ENCODE data around the gene GPATCH8.
A peak's percentile ranks its signal among the peaks of the same experiment; 100 is the strongest.

Gene GPATCH8

DNA sequence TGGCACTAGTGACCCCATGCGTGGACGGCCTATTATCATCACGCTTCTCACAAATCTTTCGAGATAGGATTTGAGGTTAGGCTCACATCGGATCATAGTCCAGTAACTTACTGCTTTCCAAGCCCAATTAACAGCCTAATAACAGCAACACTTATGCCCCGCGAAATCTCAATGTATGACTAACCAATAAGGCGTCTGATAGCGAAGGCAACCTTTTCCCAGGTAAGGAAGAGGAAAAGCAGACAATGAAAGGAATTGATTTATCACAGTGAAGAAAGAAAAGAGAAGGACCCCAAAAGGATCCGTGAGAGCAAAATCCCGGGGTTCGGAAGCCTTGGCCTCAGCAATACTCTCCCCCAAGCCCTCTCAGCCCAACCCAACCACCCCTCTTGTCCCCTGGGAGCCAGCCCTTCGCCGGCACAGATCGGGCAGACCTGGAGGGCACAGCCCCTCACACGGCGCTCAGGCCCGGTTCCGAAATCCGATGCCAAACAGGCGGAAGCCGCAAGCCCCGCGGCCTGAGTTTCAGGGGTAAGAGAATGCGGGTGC, 534 bp downstream of the GPATCH8 start:
- no peak for DNase-seq (ENCODE audit: low read depth in 1 of 2, low spot score in 1 of 2)
- TF ChIP-seq JUND (IDR thresholded peaks at IDR 0.05; ENCODE audit: low read depth), result no peak
- in situ Hi-C loops (cut with HindIII; ENCODE audit: low pct_unique_long_range_greater_than_20kb, low sequenced_read_pairs), result no loop called here

DNA sequence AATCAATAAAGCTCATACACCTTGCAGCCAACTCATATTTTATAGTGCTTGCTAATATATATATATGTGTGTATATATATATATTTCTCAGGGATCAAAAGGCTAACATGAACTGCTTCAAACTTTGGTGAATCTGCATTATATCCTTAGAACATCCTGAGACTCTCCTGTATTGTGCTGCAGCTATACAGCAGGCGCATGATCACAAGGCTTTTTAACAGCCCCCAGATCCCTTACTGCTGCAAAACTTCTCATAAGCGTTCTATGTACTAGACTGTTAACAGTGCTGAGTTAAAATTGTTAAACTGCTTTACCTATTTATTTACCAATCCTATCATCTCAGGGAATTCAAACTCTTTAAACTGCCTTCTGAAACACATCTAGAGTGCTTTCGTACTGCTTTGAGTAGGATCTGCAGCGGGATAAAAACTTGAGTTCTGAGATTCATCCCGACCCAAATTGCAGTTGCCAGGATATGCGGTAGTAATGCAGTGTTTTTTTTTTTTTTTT, 1.3 kb downstream of the GPATCH8 start:
- TF ChIP-seq JUND (IDR thresholded peaks at IDR 0.05; ENCODE audit: low read depth), result no peak
- in situ Hi-C loops (cut with HindIII; ENCODE audit: low pct_unique_long_range_greater_than_20kb, low sequenced_read_pairs), result no loop called here
- peak in 1 of 2 experiments; percentile 16 for DNase-seq (ENCODE audit: low read depth in 1 of 2, low spot score in 1 of 2)

DNA sequence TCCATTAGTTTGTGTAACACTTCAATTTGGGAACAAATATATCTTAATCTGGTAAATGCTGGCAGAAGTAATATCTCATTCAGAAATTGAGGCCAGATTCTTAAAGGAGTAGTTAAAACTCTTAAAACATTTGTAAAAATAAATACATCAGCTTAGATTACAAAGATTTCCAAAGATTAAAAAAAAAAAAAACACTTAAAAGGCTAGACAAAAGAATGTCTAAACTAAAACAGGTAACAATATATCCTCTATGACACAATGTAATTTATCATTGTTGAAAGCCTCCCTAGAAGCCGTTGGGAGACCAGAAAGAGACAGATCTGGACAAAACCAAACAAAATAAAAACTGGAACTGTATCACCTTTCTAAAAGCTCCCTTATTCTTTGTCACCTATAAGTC, 3.5 kb downstream of the GPATCH8 start:
- in situ Hi-C loops (cut with HindIII; ENCODE audit: low pct_unique_long_range_greater_than_20kb, low sequenced_read_pairs), result no loop called here
- DNase-seq (ENCODE audit: low read depth in 1 of 2, low spot score in 1 of 2), result no peak
- TF ChIP-seq JUND (IDR thresholded peaks at IDR 0.05; ENCODE audit: low read depth), result no peak

DNA sequence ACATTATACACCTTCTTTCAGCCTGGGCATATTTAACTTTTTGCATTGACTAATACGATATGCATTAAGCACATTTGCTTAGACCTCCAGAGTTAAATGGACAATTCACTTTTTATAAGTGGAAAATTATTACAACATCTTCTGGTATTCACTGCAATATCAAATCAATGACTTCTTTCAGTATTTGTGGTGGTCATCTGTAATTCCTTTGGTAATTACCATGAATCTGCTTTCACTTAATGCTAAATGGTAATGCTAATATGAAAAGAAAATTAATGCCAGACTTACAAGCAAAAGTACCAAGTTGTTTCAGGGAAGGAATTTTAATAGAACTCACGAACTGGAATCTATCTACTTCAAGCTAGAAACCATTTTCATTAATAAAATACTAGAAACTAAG, 6.4 kb downstream of the GPATCH8 start:
- in situ Hi-C loops (cut with HindIII; ENCODE audit: low pct_unique_long_range_greater_than_20kb, low sequenced_read_pairs), result no loop called here

DNA sequence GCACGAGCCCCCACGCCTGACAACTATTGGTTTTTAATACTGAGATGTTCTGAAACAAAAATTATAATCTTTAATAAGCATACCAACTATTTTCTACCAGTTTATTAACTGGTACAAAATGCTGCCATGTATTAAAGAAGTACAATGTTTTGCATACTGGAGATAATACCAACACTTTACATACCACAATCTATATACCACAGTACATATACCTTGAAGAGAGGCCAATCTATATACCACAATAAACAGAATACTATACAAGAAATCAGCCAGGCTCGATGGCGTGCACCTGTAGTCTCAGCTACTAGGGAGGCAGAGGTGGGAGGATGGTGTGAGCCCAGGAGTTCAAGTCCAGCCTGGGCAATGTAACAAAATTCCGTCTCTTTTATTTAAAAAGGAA, 9.9 kb downstream of the GPATCH8 start:
- no peak for TF ChIP-seq JUND (IDR thresholded peaks at IDR 0.05; ENCODE audit: low read depth)
- in situ Hi-C loops (cut with HindIII; ENCODE audit: low pct_unique_long_range_greater_than_20kb, low sequenced_read_pairs), result no loop called here
- DNase-seq (ENCODE audit: low read depth in 1 of 2, low spot score in 1 of 2), result no peak

More for the DNA sequence above, 6.4 kb downstream of the GPATCH8 start:
- DNase-seq (ENCODE audit: low read depth in 1 of 2, low spot score in 1 of 2), result no peak
- no peak for TF ChIP-seq JUND (IDR thresholded peaks at IDR 0.05; ENCODE audit: low read depth)

DNA sequence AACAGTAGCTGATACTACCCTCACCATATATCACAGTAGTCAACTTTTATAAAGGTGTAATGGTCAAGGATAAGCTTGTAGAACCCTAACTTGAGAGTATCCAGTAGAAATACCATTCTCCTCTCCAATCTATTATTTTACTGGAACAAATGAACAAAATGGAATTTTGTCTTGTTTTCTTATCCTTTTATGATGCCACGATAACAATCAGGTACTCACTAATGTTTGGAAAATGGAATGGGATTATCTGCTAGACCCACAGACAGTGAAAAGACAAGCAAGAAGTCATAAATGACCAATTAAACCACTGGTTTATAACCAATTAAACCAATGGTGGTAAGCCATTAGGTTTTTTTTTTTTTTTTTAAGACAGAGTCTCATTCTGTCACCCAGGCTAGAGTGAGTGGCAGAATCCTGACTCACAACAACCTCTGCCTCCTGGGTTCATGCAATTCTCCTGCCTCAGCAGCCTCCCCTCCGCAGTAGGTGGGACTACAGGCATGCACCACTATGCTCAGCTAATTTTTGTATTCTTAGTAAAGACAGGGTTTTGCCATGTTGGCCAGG, 10.4 kb downstream of the GPATCH8 start:
- TF ChIP-seq JUND (IDR thresholded peaks at IDR 0.05; ENCODE audit: low read depth), result no peak
- in situ Hi-C loops (cut with HindIII; ENCODE audit: low pct_unique_long_range_greater_than_20kb, low sequenced_read_pairs), result no loop called here
- no peak for DNase-seq (ENCODE audit: low read depth in 1 of 2, low spot score in 1 of 2)

DNA sequence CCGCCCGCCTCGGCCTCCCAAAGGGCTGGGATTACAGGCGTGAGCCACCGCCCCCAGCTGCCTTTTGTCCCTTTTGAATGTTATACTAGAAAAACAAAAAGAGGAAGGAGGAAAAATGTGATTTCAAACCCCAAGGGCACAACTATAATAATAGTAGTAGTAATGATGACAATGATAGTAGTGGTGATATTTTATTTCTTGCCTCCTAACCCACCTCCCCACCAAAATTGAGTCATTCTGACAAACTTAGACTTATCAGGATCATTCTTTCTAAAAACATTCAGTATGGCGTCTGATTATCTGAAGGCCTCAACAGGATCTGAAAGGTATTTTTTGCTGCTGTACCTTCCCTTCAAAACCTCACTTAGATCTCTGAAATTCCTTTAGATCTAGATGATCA, 13.6 kb downstream of the GPATCH8 start:
- DNase-seq (ENCODE audit: low read depth in 1 of 2, low spot score in 1 of 2), result no peak
- no peak for TF ChIP-seq JUND (IDR thresholded peaks at IDR 0.05; ENCODE audit: low read depth)
- in situ Hi-C loops (cut with HindIII; ENCODE audit: low pct_unique_long_range_greater_than_20kb, low sequenced_read_pairs), result no loop called here

DNA sequence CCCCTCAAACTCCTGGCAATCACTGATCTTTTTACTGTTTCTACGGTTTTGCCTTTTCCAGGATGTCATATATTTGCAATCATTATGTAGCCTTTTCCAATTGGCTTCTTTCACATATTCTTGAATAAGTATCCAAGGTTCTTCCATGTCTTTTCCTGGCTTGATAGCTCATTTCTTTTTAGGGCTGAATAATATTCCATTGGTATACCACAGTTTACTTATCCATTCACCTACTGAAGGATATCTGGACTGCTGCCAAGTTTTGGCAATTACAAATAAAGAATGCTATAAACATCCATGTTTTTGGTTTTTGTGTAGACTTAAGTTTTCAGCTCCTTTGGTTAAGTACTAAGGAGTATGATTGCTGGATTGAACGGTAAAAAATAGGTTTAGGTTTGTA, 16.0 kb downstream of the GPATCH8 start:
- TF ChIP-seq JUND (IDR thresholded peaks at IDR 0.05; ENCODE audit: low read depth), result no peak
- no peak for DNase-seq (ENCODE audit: low read depth in 1 of 2, low spot score in 1 of 2)
- in situ Hi-C loops (cut with HindIII; ENCODE audit: low pct_unique_long_range_greater_than_20kb, low sequenced_read_pairs), result no loop called here

DNA sequence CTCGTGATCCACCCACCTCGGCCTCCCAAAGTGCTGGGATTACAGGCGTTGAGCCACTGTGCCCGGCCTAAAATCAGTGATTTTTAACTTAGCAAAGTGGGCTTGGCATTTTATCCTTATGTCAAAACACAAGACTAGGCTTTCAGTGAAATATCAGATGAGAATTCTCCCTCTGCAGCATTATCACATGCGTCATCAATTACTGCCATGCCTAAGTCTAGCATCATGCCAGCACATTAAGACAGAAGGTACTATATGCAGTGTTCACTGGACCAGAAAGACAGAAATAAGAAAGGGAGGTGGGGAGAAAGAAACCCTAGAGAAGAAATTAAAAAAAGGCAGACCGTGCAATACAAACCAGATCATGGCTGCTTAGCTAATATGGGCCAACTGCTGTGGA, 29.8 kb downstream of the GPATCH8 start:
- no peak for TF ChIP-seq JUND (IDR thresholded peaks at IDR 0.05; ENCODE audit: low read depth)
- in situ Hi-C loops (cut with HindIII; ENCODE audit: low pct_unique_long_range_greater_than_20kb, low sequenced_read_pairs), result no loop called here
- DNase-seq (ENCODE audit: low read depth in 1 of 2, low spot score in 1 of 2), result no peak

DNA sequence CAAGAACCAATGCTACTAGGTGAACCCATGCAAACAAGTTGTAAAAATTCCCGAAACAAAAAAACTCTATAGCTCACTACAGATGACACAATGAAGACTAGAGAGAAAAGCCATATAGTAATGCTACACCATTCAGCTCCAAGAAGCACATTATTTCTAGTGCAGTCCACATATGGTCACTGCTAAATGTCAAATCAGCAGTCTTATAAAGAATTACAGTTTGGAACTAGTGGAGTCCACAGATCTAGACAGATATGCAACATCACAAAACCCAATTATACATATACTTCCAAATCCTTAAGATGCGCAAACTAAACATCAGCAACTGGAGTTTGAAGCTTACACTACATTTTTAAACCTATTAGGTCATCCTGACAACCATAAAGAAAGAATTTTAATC, 33.5 kb downstream of the GPATCH8 start:
- DNase-seq (ENCODE audit: low read depth in 1 of 2, low spot score in 1 of 2), result no peak
- in situ Hi-C loops (cut with HindIII; ENCODE audit: low pct_unique_long_range_greater_than_20kb, low sequenced_read_pairs), result no loop called here
- TF ChIP-seq JUND (IDR thresholded peaks at IDR 0.05; ENCODE audit: low read depth), result no peak

DNA sequence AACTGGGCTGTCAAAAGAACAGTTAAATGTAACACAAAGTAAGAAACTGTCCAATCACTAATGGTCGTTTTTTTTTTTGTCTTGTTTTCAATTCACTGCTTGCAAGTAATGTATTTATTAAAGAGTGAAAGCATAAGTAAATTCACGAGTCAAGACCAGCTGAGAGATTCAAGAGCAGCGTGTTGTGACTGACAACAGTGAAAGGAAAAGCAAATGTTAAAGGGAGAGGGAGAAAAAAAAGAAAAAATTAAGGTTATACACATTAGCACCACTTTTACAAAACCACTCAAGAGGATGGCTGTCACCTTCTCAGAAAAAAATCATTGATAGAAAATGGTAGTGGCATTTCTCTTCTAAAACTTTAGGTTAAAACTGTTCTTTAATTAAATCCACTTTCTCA, 36.1 kb downstream of the GPATCH8 start:
- DNase-seq (ENCODE audit: low read depth in 1 of 2, low spot score in 1 of 2), result no peak
- no peak for TF ChIP-seq JUND (IDR thresholded peaks at IDR 0.05; ENCODE audit: low read depth)
- in situ Hi-C loops (cut with HindIII; ENCODE audit: low pct_unique_long_range_greater_than_20kb, low sequenced_read_pairs), result no loop called here

DNA sequence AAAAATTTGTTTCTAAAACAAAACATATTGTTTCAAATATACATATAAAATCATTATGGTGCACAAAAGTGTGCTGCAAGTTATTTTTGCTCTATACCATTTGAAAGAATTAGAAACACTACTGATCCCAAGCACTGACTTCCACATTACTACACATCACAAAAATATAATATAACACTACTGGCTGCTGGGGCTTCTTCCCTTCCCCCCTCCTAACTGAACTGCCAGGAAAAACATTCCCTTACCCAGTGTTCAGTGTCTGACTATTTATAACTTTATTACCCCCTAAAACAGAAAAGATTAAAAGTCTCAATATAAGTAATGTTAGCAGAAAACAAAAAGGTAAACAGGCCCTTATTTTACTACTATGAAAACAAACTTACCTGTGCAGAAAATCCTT, 36.9 kb downstream of the GPATCH8 start:
- DNase-seq (ENCODE audit: low read depth in 1 of 2, low spot score in 1 of 2), result no peak
- in situ Hi-C loops (cut with HindIII; ENCODE audit: low pct_unique_long_range_greater_than_20kb, low sequenced_read_pairs), result no loop called here
- TF ChIP-seq JUND (IDR thresholded peaks at IDR 0.05; ENCODE audit: low read depth), result no peak

DNA sequence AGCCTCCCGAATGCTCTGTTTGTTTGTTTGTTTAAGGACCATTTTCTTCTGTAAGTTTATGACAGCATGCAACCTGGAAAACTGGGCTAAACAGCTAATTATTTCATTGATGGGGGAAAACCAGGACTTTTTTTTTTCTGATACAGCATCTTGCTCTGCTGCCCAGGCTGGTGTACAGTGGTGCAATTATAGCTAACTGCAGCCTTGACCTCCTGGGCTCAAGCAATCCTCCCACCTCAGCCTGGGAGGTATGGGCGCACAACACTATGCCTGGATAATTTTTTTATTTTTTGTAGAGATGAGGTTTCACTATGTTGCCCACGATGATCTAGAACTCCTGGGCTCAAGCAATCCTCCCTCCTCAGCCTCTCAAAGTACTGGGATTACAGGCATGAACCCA, 37.3 kb downstream of the GPATCH8 start:
- no peak for TF ChIP-seq JUND (IDR thresholded peaks at IDR 0.05; ENCODE audit: low read depth)
- no peak for DNase-seq (ENCODE audit: low read depth in 1 of 2, low spot score in 1 of 2)
- in situ Hi-C loops (cut with HindIII; ENCODE audit: low pct_unique_long_range_greater_than_20kb, low sequenced_read_pairs), result no loop called here

DNA sequence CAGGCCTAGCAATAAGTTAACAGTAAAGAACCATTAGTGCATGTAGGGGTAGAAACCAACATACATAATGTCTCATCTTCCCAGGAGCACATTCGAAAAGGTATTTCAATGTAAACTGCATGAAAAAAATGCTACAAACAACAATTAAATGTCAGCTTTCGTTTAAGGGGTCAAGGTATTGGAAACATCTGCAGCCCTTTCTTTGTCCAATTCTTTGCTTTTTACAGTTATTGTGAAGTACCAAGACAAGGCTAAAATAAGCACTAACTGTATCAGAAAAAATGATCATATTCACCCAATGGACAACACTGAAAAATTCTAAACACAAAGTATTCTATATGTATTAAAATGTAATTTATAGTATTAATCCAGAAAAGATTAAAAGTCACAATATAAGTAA, 37.9 kb downstream of the GPATCH8 start:
- no peak for DNase-seq (ENCODE audit: low read depth in 1 of 2, low spot score in 1 of 2)
- TF ChIP-seq JUND (IDR thresholded peaks at IDR 0.05; ENCODE audit: low read depth), result no peak
- in situ Hi-C loops (cut with HindIII; ENCODE audit: low pct_unique_long_range_greater_than_20kb, low sequenced_read_pairs), result no loop called here

All from T47D (cell line).